HG03066 (cell line): Measurements from ENCODE around the gene ARL4C.

Experiments used
- ATAC-seq: cut with Tn5 transposase; IDR thresholded peaks from one replicate; pipeline ENCODE4 v1.9.1; 2021; ENCODE audit warnings: low read depth; ENCODE audit not compliant: unreplicated experiment

The ARL4C gene

GRCh38 chr2:234500394-234501006 is 3.6 kb upstream of the ARL4C start:
- peak; percentile 43 for ATAC-seq

- no peak for ATAC-seq
These were observed 834 bp upstream of the ARL4C start for GRCh38 chr2:234497594-234498235.

GRCh38 chr2:234496055-234496834 is 636 bp downstream of the ARL4C start:
- ATAC-seq = peak; percentile 39

- ATAC-seq = no peak
These were observed 1.4 kb downstream of the ARL4C start for GRCh38 chr2:234495251-234496054.

- no peak for ATAC-seq
These were observed 2.3 kb downstream of the ARL4C start for GRCh38 chr2:234494361-234495250.

- no peak for ATAC-seq
These were observed 3.1 kb downstream of the ARL4C start for GRCh38 chr2:234493796-234494195.

- no peak for ATAC-seq
These were observed 4.0 kb downstream of the ARL4C start for GRCh38 chr2:234492717-234493485.

GRCh38 chr2:234491897-234492296 is 5.0 kb downstream of the ARL4C start:
- no peak for ATAC-seq

GRCh38 chr2:234491281-234491680 is 5.6 kb downstream of the ARL4C start:
- ATAC-seq = no peak

GRCh38 chr2:234490271-234491091 is 6.4 kb downstream of the ARL4C start:
- no peak for ATAC-seq

- peak; percentile 68 for ATAC-seq
These were observed 7.9 kb downstream of the ARL4C start for GRCh38 chr2:234488913-234489451.

- no peak for ATAC-seq
These were observed 8.4 kb downstream of the ARL4C start for GRCh38 chr2:234488486-234488885.

- ATAC-seq = no peak
These were observed 9.5 kb downstream of the ARL4C start for GRCh38 chr2:234487356-234487755.

GRCh38 chr2:234483568-234484251 is 13.2 kb downstream of the ARL4C start:
- peak; percentile 57 for ATAC-seq

GRCh38 chr2:234481301-234481700 is 15.6 kb downstream of the ARL4C start:
- no peak for ATAC-seq

- ATAC-seq = no peak
These were observed 16.5 kb downstream of the ARL4C start for GRCh38 chr2:234480337-234480736.

- no peak for ATAC-seq
These were observed 17.4 kb downstream of the ARL4C start for GRCh38 chr2:234479465-234479864.
